ENCODE data around the gene CCNI2.

CCNI2 gene

GRCh38 chr5:132754111-132754510 lies 6.9 kb downstream of the CCNI2 start:
- no peaks in the 10 kb centered on the region for H3K27me3 ChIP-seq (ENCODE audit: insufficient read depth, low read length, poor library complexity, severe bottlenecking)
- H3K9me2 ChIP-seq (replicated peaks; ENCODE audit: low read depth, low read length): no peaks in the 10 kb centered on the region
- H4K20me1 ChIP-seq (ENCODE audit: insufficient read depth, low read length, poor library complexity, severe bottlenecking): no peaks in the 10 kb centered on the region
- no peak overlapping the region for H3K4me2 ChIP-seq (ENCODE audit: low read depth, low read length, poor library complexity, severe bottlenecking)
- TF ChIP-seq EZH2phosphoT487 (IDR thresholded peaks at IDR 0.05; ENCODE audit: borderline replicate concordance) (no peak), CTCF (conservative IDR thresholded peaks at IDR 0.05; ENCODE audit: low read length) (no peak)
- no peak overlapping the region for H3K9ac ChIP-seq (ENCODE audit: low read depth, low read length, poor library complexity, severe bottlenecking)
- H3F3A ChIP-seq (ENCODE audit: low read depth): no peaks in the 10 kb centered on the region
- H3K4me1 ChIP-seq (ENCODE audit: insufficient read depth, low read length, poor library complexity, severe bottlenecking): peaks cover 11% of the 10 kb centered on the region
- no peaks in the 10 kb centered on the region for H3K36me3 ChIP-seq (ENCODE audit: insufficient read depth, low read length)
- no peak overlapping the region for H2AFZ ChIP-seq (ENCODE audit: low read length)
- no peaks in the 10 kb centered on the region for H3K79me2 ChIP-seq (ENCODE audit: insufficient read depth, low read length)
- H3K4me3 ChIP-seq (ENCODE audit: low read length, poor library complexity, severe bottlenecking): no peak overlapping the region
- H3K9me3 ChIP-seq (ENCODE audit: insufficient read depth, low read depth, low read length): no peaks in the 10 kb centered on the region

- Histone ChIP-seq H3K27me3 (ENCODE audit: insufficient read depth, low read length, poor library complexity, severe bottlenecking) (no peaks in the 10 kb centered on the region), H3K9ac (ENCODE audit: low read depth, low read length, poor library complexity, severe bottlenecking) (no peak overlapping the region), H3K4me3 (ENCODE audit: low read length, poor library complexity, severe bottlenecking) (no peak overlapping the region), H3K79me2 (ENCODE audit: insufficient read depth, low read length) (no peaks in the 10 kb centered on the region), H3K4me2 (ENCODE audit: low read depth, low read length, poor library complexity, severe bottlenecking) (no peak overlapping the region), H2AFZ (ENCODE audit: low read length) (no peak overlapping the region), H4K20me1 (ENCODE audit: insufficient read depth, low read length, poor library complexity, severe bottlenecking) (no peaks in the 10 kb centered on the region), H3K9me2 (replicated peaks; ENCODE audit: low read depth, low read length) (no peaks in the 10 kb centered on the region), H3F3A (ENCODE audit: low read depth) (no peaks in the 10 kb centered on the region), H3K36me3 (ENCODE audit: insufficient read depth, low read length) (no peaks in the 10 kb centered on the region; the same call in 1 of the 2 replicates), H3K4me1 (ENCODE audit: insufficient read depth, low read length, poor library complexity, severe bottlenecking) (peaks cover 11% of the 10 kb centered on the region), H3K9me3 (ENCODE audit: insufficient read depth, low read depth, low read length) (no peaks in the 10 kb centered on the region)
- TF ChIP-seq EZH2phosphoT487 (IDR thresholded peaks at IDR 0.05; ENCODE audit: borderline replicate concordance) (no peak), CTCF (conservative IDR thresholded peaks at IDR 0.05; ENCODE audit: low read length) (0 out of 2 replicates have a peak, but pooled peaks have one; percentile 17)
Measured at GRCh38 chr5:132754947-132755346, 7.7 kb downstream of the CCNI2 start.

- Histone ChIP-seq H3F3A (ENCODE audit: low read depth) (no peaks in the 10 kb centered on the region), H3K9me2 (replicated peaks; ENCODE audit: low read depth, low read length) (no peaks in the 10 kb centered on the region), H2AFZ (ENCODE audit: low read length) (no peak overlapping the region), H3K36me3 (ENCODE audit: insufficient read depth, low read length) (no peaks in the 10 kb centered on the region; the same call in 1 of the 2 replicates), H3K4me3 (ENCODE audit: low read length, poor library complexity, severe bottlenecking) (no peak overlapping the region), H3K79me2 (ENCODE audit: insufficient read depth, low read length) (no peaks in the 10 kb centered on the region), H3K9me3 (ENCODE audit: insufficient read depth, low read depth, low read length) (no peaks in the 10 kb centered on the region), H4K20me1 (ENCODE audit: insufficient read depth, low read length, poor library complexity, severe bottlenecking) (no peaks in the 10 kb centered on the region), H3K9ac (ENCODE audit: low read depth, low read length, poor library complexity, severe bottlenecking) (no peak overlapping the region), H3K4me1 (ENCODE audit: insufficient read depth, low read length, poor library complexity, severe bottlenecking) (peaks cover 11% of the 10 kb centered on the region), H3K4me2 (ENCODE audit: low read depth, low read length, poor library complexity, severe bottlenecking) (no peak overlapping the region), H3K27me3 (ENCODE audit: insufficient read depth, low read length, poor library complexity, severe bottlenecking) (no peaks in the 10 kb centered on the region)
- TF ChIP-seq CTCF (conservative IDR thresholded peaks at IDR 0.05; ENCODE audit: low read length) (no peak), EZH2phosphoT487 (IDR thresholded peaks at IDR 0.05; ENCODE audit: borderline replicate concordance) (no peak)
Measured at GRCh38 chr5:132756542-132756941, 9.3 kb downstream of the CCNI2 start.
